Right cardiac atrium (tissue), 5 donors: ENCODE measurements around the gene CCDC80. TPM values are rescaled to one million over a fixed set of nuclear protein-coding genes. Genes with fewer than 3 reads are reported as not detected.

Source experiments
- ATAC-seq, 2 donors: fragments of 200-7000 bp; cut with Tn5 transposase; one replicate each; pipeline versions ENCODE4 v1.8.0 to v1.9.1; 2020; ENCODE audit warnings: moderate library complexity in 2 of 2, mild to moderate bottlenecking in 1 of 2
- DNase-seq, 3 donors: peaks; one replicate each; pipeline ENCODE4 v3.0.0-alpha.2; 2020
- H3K27ac ChIP-seq: one replicate; pipeline ENCODE4 v1.5.1; 2013; ENCODE audit warnings: mild to moderate bottlenecking, low read length, control low read depth, moderate library complexity
- H3K27me3 ChIP-seq: one replicate; pipeline ENCODE4 v1.6.1; 2013; ENCODE audit not compliant: control insufficient read depth, insufficient read depth
- H3K4me1 ChIP-seq: one replicate; pipeline ENCODE4 v1.6.1; 2013; ENCODE audit warnings: low read length; ENCODE audit not compliant: control insufficient read depth, insufficient read depth
- H3K4me3 ChIP-seq: one replicate; pipeline ENCODE4 v1.5.1; 2013; ENCODE audit warnings: low read length, control low read depth
- H3K9me3 ChIP-seq: one replicate; pipeline ENCODE4 v1.6.1; 2013; ENCODE audit warnings: low read length; ENCODE audit not compliant: control insufficient read depth
- WGBS: extraction: QIAGEN DNeasy Blood & Tissue Kit; methylation state at CpG from one replicate; pipeline ENCODE4 v1.1.7; 2013; 5-methylcytosine and 5-hydroxymethylcytosine counted together
- intact Hi-C, 4 donors: fragments of 100-400 bp; cut with DNase I; formaldehyde crosslinking; loops; one replicate each; pipeline versions ENCODE4 v1.11.0 to v1.14.0; 2022 to 2023
- polyA plus RNA-seq: library from polyadenylated mRNA; stranded (reverse); fragments of 200-250 nt; gene quantifications from one replicate; pipeline ENCODE4 v1.2.3, GENCODE V29; 2013
- total RNA-seq, 4 donors: library from RNA; stranded (reverse); fragmentation: NEBNext Ultra II Directional; extraction: Animal tissue kit (Norgen Biotek cat#: 25700); gene quantifications; one replicate each; pipeline ENCODE4 v1.2.1, GENCODE V29; 2021
- donor health status: healthy with polysubstance abuse.
- donor health status: DM: no; HTN: yes; CAD: no.
- donor health status: DM: no; HTN: no; CAD: no.
- donor health status: DM: no; HTN: yes; CAD: no; lungs with severe emphysema.
- donor health status: DM: yes; HTN: yes; CAD: no.

Gene CCDC80
- total and polyA plus RNA-seq, 5 donors = 20.3 to 187 (median 124) TPM

DNA sequence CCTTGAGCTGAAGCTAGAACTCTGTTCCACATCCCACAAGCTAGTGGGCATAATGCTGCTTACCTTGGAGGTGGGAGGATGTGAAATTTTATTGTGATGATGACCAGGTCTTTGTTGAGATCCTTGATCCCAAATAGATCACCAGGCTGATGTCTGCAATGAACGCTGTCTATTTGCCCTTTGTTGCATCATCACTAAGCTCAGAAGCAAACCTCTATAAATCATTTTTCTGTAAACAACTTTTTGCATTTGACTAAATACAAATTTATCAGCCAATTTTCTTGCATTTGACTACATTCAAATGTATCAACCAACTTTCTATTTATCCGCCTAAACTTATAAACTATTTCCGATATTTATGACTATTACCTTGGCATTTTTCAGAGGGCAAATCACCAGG, 9.7 kb downstream of the CCDC80 start:
- no peaks in the 10 kb centered on the region for H3K4me1 ChIP-seq
- no peaks in the 10 kb centered on the region for H3K27me3 ChIP-seq
- ATAC-seq (no peak), DNase-seq (no peak)
- intact Hi-C loops = no loop called here
- no peak overlapping the region for H3K4me3 ChIP-seq
- WGBS = 93% methylated on average over 3 of the region's 3 CpGs
- no peak overlapping the region for H3K27ac ChIP-seq
- H3K9me3 ChIP-seq = no peaks in the 10 kb centered on the region

DNA sequence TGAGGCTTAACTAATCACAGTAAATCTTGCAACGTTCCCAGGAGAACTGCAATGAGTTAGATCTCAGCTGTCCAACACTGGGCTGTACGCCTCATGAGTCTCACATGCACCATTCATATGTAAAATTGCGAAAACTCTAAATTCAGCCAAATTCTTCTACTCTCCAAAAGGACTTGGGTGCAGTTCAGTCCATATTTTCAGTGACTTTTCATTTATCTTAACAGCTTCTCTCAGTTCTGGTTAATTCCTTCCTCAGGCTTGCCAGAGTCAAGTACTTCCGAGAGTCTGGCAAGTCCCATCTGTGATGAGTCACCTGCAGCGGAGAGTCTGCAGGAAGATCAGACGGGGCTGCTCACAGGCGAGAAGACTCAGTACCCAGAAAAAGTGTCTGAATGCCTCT, 11.5 kb downstream of the CCDC80 start:
- Histone ChIP-seq H3K27me3 (no peaks in the 10 kb centered on the region), H3K27ac (no peak overlapping the region), H3K4me3 (no peak overlapping the region), H3K9me3 (no peaks in the 10 kb centered on the region), H3K4me1 (peaks cover 2% of the 10 kb centered on the region)
- DNase-seq (peak; percentile 68 to 82 (median 71)), ATAC-seq (peak; percentile 91 to 94)
- 36% methylated on average over 7 of the region's 7 CpGs for WGBS
- intact Hi-C loops = no loop called here

DNA sequence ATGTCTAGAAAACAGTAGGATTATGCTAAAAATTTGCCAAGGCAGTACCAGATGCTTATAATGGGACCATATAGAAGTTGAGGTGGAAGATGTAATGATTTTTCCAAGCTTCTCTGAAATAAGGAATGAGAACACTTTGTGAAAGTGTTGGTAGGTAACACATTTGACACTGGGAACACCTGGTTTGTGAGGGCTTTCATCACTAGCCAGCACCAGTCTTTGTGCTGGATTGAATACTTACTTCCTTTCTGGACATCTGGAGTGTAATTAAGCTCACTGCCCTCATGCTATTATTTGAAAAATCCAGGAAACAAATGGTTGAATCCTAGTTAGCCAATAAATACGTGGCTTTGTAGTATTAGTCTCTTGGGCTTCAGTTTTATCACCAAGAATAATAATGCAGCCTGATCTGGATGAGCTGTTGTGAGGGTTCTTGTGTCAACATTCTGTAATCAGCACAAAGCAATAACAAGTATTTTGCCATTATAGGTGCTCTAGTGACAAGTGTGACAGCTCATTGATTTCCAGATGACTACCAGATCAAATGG, 12.9 kb downstream of the CCDC80 start:
- Histone ChIP-seq H3K4me1 (peaks cover 2% of the 10 kb centered on the region), H3K9me3 (no peaks in the 10 kb centered on the region), H3K27me3 (no peaks in the 10 kb centered on the region), H3K4me3 (no peak overlapping the region), H3K27ac (no peak overlapping the region)
- WGBS = 45% methylated on average over 1 of the region's 1 CpG
- DNase-seq (no peak), ATAC-seq (no peak)
- intact Hi-C loops = no loop called here

DNA sequence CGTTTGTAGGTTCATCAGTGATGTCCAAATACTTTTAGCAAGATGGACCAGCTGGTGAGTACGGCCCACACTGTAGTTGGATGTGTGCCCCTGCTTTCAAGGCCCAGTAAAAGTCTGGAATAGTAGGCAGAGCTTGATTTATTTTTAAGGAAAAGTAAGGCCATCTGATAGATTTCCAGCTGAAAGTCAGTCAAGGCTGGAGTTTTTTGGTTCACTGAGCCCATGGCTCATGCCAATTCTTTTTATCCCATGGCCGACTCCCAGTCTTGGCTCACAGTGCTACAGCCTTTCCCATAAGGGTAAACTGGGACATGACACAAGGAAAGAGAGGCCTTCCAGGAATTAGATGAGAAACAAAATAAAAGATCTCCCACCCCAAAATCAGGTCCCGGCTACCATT, 13.5 kb downstream of the CCDC80 start:
- intact Hi-C loops = no loop called here
- DNase-seq = peak; percentile 57 to 81 (median 70)

DNA sequence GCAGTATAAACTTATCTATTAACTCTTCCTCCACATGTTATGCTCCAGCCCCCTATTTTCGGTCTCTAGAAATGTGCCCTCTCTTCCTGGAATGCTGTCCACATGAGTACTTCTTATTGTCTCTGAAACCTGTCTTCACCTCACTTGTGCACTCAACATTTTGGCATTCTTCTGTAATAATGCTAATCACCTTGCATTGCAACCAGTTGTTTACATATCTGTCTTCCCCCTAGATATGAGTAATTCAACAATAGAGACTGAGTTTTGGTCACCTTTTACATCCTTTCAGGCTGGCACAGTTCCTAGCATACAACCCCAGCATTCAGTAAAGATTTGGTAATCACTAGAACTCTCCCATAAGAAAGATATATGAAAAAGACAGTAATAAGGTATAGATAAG, 17.2 kb downstream of the CCDC80 start:
- Histone ChIP-seq H3K27ac (no peak overlapping the region), H3K4me1 (peaks cover 2% of the 10 kb centered on the region), H3K4me3 (no peak overlapping the region), H3K9me3 (no peaks in the 10 kb centered on the region), H3K27me3 (no peaks in the 10 kb centered on the region)
- ATAC-seq (no peak), DNase-seq (no peak)
- intact Hi-C loops = no loop called here
- 82% methylated on average over 1 of the region's 1 CpG for WGBS

More for the DNA sequence above, 13.5 kb downstream of the CCDC80 start:
- ATAC-seq = peak; percentile 79 to 83
- no peaks in the 10 kb centered on the region for H3K9me3 ChIP-seq
- 57% methylated on average over 4 of the region's 4 CpGs for WGBS
- peaks cover 2% of the 10 kb centered on the region for H3K4me1 ChIP-seq
- H3K4me3 ChIP-seq = no peak overlapping the region
- peak overlapping the region; percentile 7 for H3K27ac ChIP-seq
- no peaks in the 10 kb centered on the region for H3K27me3 ChIP-seq

DNA sequence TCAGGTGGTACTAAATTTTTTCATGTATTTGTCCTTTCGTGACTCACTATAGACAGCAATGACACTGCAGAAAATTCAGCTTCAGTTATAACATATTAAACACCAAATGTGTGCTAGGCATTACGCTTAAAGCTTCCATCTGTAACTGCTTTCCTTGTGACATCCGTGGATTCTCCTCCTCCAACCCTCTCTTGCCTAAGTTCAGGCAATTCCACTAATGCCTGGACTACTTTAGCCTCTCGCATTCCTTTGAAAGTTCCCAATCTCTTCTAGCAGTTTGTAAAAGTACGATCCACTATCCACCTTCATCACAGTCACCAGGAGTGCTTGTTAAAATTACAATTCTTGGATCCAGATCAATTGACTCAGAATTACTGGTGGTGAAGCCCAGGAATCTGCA, 17.7 kb downstream of the CCDC80 start:
- ATAC-seq = no peak

DNA sequence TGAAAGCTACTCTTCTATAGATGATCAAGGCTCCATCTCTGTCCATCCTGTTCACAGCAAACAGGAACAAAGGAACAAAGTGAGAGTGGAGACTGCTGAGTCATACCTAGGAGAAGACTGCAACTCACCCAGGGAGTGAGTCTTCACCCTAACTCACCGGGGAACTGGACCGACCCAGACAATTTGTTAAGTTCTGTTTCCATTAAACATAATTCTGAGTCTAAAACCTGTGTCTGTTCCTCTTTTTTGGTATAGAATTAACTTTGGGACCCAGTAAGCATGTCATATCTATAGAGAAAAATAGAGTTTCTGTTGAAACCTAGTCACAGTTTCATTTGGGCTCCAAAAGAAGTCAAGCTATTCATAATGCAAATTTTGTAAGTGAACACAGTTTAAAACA, 21.6 kb downstream of the CCDC80 start:
- H3K27ac ChIP-seq = no peak overlapping the region
- WGBS = 82% methylated on average over 2 of the region's 2 CpGs
- no peaks in the 10 kb centered on the region for H3K27me3 ChIP-seq

More for the DNA sequence above, 17.7 kb downstream of the CCDC80 start:
- H3K9me3 ChIP-seq = no peaks in the 10 kb centered on the region
- intact Hi-C loops = no loop called here
- H3K4me3 ChIP-seq = no peak overlapping the region
- H3K27me3 ChIP-seq = no peaks in the 10 kb centered on the region
- H3K27ac ChIP-seq = no peak overlapping the region
- H3K4me1 ChIP-seq = peaks cover 2% of the 10 kb centered on the region
- 85% methylated on average over 5 of the region's 5 CpGs for WGBS
- DNase-seq = no peak

DNA sequence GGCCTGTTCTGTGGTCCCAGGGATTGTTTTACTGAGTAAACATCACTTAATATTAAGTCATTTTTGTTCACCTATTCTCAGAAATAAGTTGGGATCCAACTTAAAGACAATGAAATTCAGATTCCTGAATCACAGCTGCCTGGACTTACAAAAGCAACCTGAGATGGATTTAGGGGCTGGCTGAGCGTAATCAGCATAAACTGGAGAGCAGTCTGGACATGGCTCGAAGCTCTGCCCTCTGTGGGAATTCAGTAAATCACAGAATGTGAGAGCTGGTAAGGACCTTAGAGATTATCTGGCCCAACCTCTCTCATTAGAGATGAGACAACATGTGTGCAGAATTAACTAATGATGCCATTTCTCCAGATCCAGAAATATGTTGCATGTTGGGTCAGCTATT, 23.7 kb downstream of the CCDC80 start:
- no peak for ATAC-seq
- WGBS = 91% methylated on average over 2 of the region's 2 CpGs
- no peak overlapping the region for H3K4me3 ChIP-seq
- intact Hi-C loops = no loop called here
- no peaks in the 10 kb centered on the region for H3K27me3 ChIP-seq
- no peaks in the 10 kb centered on the region for H3K4me1 ChIP-seq
- DNase-seq = no peak
- no peak overlapping the region for H3K27ac ChIP-seq
- H3K9me3 ChIP-seq = no peaks in the 10 kb centered on the region

More for the DNA sequence above, 21.6 kb downstream of the CCDC80 start:
- no peak for DNase-seq
- Histone ChIP-seq H3K9me3 (no peaks in the 10 kb centered on the region), H3K4me1 (no peaks in the 10 kb centered on the region), H3K4me3 (no peak overlapping the region)
- intact Hi-C loops = no loop called here
- no peak for ATAC-seq

DNA sequence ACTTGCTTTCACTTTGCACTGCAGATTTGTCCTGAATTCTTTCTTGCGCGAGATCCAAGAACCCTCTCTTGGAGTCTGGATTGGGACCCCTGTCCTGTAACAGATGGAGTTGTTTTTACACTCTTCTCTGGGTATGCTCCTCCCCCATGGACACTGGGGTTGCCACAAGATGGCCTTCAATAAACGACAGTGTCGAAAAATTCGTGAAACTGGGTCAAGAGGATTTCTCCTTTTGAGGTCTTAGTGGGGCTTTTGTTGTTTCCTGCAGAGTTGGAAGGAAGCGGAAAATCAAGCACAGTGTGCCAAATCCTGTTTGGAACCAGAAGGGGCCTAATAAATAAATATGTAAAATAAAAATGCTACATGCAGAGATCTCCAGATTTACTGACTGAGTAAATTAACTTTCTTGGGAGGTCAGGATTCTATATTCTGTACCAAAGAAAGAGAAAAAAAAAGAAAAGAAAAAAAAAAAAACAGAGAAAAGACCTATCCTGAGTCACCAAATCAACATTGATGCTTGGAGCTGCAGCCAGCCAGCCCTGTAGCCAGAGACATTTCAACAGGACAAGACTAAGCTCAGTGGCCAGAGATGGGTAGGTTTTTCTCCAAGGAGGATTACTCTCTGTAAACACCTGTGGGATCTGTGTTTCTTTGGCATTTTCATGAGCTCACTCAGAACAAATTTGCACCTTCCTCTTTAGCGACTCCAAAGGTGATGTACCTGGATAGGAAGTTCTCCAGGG, 24.8 kb downstream of the CCDC80 start:
- WGBS = 65% methylated on average over 7 of the region's 7 CpGs
- H3K9me3 ChIP-seq = no peaks in the 10 kb centered on the region
- no peak for ATAC-seq
- no peaks in the 10 kb centered on the region for H3K4me1 ChIP-seq
- no peak overlapping the region for H3K27ac ChIP-seq
- no peak for DNase-seq
- no peaks in the 10 kb centered on the region for H3K27me3 ChIP-seq
- intact Hi-C loops = no loop called here
- no peak overlapping the region for H3K4me3 ChIP-seq

DNA sequence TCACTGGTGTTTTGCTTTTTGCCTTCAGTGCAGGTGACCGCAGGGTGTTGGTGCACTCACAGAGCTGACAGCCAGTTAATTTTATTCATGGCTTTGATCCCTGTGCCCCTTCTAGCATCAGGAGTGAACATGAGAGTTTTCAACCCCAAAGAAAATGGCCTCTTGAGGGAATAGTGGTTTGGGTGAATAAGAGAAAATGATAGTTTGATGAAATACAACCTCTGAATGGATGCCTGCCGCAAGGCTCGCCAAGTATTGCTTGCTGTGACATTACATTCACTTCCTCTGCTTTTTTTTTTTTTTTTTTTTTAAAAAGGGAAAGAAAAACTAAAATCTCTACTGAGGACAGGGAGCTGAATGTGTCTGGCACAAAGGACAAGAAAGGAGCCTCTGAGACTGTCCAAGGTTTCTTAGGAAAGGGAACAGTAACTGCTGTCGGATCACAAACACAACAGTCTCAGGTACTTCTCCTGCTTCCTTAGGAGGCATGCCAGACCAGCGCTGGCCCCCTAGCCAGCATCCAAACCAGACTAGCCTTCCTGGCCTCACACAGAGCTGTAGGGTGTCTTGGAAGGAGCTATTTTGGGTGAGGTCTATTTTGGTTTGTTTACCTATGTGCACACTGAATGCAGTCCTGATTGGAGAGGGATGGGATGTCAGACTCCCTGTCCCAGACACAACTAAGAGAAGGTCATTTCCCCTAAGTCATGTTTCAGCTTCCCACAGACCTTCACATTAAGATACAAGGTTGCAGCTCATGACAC, 29.0 kb downstream of the CCDC80 start:
- intact Hi-C loops = no loop called here
- no peak overlapping the region for H3K27ac ChIP-seq
- no peaks in the 10 kb centered on the region for H3K27me3 ChIP-seq
- peak in 1 of 3 donors; percentile 33 for DNase-seq
- peak; percentile 38 to 68 for ATAC-seq
- WGBS = 73% methylated on average over 5 of the region's 5 CpGs
- H3K9me3 ChIP-seq = no peaks in the 10 kb centered on the region
- no peaks in the 10 kb centered on the region for H3K4me1 ChIP-seq
- H3K4me3 ChIP-seq = no peak overlapping the region

DNA sequence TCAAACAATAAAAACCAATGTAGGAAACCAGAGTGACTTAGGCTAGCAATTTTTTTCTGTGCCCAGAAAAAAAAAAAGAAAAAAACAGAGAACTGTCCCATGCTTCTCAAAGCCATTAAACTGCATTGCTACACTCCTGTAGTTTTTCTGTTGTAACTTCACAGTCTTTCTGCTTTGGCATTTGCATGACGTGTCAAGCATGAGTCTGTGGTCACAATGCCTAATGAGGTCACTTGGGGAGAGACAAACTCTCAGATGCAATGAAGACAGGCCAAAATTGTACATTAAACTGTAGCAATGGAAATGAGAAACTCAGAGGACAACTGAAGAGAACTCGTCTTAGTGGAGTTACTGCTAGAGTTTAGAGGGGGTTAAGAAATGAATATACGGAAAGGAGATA, 30.8 kb downstream of the CCDC80 start:
- ATAC-seq (no peak), DNase-seq (no peak)
- Histone ChIP-seq H3K4me3 (no peak overlapping the region), H3K27ac (no peak overlapping the region), H3K9me3 (no peaks in the 10 kb centered on the region), H3K27me3 (no peaks in the 10 kb centered on the region), H3K4me1 (no peaks in the 10 kb centered on the region)
- WGBS = 68% methylated on average over 3 of the region's 3 CpGs
- intact Hi-C loops = no loop called here
